Activated T-cell treated with anti-CD3 and anti-CD28 coated beads for 24 hours (primary cell): ENCODE data around the gene GGCT.

Source experiments
- DNase-seq: peaks from one replicate; pipeline ENCODE4 v3.0.0-alpha.2; 2020; ENCODE audit warnings: low read depth

GGCT gene

GRCh38 chr7:30462179-30462578, 42.5 kb downstream of the GGCT start:
- no peak for DNase-seq

GRCh38 chr7:30460246-30460633, 44.4 kb downstream of the GGCT start:
- DNase-seq = no peak

- DNase-seq = no peak
Observed at GRCh38 chr7:30459591-30460245, 44.9 kb downstream of the GGCT start.

- DNase-seq = no peak
Observed at GRCh38 chr7:30458311-30458710, 46.3 kb downstream of the GGCT start.

GRCh38 chr7:30453921-30454320, 50.7 kb downstream of the GGCT start:
- no peak for DNase-seq

- DNase-seq = no peak
Observed at GRCh38 chr7:30453016-30453415, 51.6 kb downstream of the GGCT start.

GRCh38 chr7:30452280-30452930, 52.2 kb downstream of the GGCT start:
- no peak for DNase-seq

GRCh38 chr7:30451539-30452279, 52.9 kb downstream of the GGCT start:
- DNase-seq = no peak

- DNase-seq = no peak
Observed at GRCh38 chr7:30450983-30451497, 53.6 kb downstream of the GGCT start.

GRCh38 chr7:30450240-30450982, 54.2 kb downstream of the GGCT start:
- no peak for DNase-seq

GRCh38 chr7:30448461-30449189, 56.0 kb downstream of the GGCT start:
- no peak for DNase-seq

- no peak for DNase-seq
Observed at GRCh38 chr7:30447466-30447865, 57.2 kb downstream of the GGCT start.
